ENCODE data around the gene TBC1D3E.
"Not testable (repeated sequence)": the region's sequence is repeated elsewhere in the genome, so short reads cannot be mapped to it uniquely, and the experiment has no call there.

DNA sequence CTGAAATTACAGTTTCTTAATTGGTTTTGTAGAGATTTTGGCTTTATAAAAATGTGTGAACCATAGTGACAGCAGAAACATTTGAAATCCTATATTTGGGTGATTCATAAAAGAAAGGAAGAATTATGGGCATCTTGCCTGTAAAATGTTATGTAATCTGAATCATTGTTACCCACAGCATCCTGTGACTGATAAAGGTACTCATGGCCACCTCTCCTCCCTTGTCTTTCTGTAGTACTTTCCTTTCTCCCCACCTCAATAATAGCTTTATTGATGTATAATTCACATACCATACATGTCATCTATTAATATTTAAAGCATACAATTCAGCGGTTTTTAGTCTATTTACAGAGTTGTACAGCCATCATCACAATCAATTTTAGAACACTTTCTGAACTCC lies 28.5 kb upstream of the TBC1D3E start:
- TF ChIP-seq, protein P1, sequence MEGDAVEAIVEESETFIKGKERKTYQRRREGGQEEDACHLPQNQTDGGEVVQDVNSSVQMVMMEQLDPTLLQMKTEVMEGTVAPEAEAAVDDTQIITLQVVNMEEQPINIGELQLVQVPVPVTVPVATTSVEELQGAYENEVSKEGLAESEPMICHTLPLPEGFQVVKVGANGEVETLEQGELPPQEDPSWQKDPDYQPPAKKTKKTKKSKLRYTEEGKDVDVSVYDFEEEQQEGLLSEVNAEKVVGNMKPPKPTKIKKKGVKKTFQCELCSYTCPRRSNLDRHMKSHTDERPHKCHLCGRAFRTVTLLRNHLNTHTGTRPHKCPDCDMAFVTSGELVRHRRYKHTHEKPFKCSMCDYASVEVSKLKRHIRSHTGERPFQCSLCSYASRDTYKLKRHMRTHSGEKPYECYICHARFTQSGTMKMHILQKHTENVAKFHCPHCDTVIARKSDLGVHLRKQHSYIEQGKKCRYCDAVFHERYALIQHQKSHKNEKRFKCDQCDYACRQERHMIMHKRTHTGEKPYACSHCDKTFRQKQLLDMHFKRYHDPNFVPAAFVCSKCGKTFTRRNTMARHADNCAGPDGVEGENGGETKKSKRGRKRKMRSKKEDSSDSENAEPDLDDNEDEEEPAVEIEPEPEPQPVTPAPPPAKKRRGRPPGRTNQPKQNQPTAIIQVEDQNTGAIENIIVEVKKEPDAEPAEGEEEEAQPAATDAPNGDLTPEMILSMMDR (IDR thresholded peaks at IDR 0.05; ENCODE audit: low read depth, low read length): not testable (repeated sequence)
- TF ChIP-seq EZH2phosphoT487 (IDR thresholded peaks at IDR 0.05; ENCODE audit: low read depth): not testable (repeated sequence)
